ENCODE measurements around the gene ITPR2.

DNA sequence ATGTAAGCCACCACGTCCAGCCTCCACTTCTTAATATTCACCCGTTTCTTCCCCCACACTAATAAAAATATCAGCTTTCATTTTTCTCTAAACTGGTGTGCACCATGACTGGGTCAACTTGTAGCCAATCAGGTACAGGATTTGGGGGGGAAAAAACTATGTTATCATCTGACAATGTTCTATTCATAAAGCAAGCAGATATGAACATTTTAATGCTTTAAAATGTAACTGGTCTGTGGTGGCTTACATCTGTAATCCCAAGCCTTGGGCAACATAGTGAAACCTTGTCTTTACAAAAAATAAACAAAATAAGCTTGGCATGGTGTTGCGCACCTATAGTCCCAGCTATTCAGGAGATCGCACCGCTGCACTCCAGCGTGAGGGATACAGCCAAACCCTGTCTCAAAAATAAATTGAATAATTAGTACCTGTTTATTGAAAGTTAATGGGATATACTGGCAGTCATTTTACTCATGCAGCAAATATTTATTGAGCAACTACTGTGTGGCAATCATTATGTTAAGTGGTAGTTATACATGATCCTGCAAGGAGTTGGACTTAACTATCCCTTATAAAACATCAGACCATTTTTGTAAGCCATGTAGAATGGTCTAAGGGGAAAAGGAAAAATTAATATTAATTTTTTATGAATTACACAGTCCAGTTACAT lies 15.3 kb upstream of the ITPR2 start:
- TF ChIP-seq ZNF138 (CRISPR knock-in tag; IDR thresholded peaks at IDR 0.05; ENCODE audit: low read depth): no peak
- no peak for TF ChIP-seq ZFP82 (CRISPR knock-in tag; IDR thresholded peaks at IDR 0.05; ENCODE audit: borderline replicate concordance)
- TF ChIP-seq SIN3A (IDR thresholded peaks at IDR 0.05; ENCODE audit: borderline replicate concordance, low read depth, low read length): no peak
- no peak for TF ChIP-seq SMC3 (IDR thresholded peaks at IDR 0.05; ENCODE audit: low read length)
- TF ChIP-seq, protein P1, sequence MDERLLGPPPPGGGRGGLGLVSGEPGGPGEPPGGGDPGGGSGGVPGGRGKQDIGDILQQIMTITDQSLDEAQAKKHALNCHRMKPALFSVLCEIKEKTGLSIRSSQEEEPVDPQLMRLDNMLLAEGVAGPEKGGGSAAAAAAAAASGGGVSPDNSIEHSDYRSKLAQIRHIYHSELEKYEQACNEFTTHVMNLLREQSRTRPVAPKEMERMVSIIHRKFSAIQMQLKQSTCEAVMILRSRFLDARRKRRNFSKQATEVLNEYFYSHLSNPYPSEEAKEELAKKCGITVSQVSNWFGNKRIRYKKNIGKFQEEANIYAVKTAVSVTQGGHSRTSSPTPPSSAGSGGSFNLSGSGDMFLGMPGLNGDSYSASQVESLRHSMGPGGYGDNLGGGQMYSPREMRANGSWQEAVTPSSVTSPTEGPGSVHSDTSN (CRISPR knock-in tag; IDR thresholded peaks at IDR 0.05): no peak
- TF ChIP-seq SPEN (CRISPR knock-in tag; IDR thresholded peaks at IDR 0.05; ENCODE audit: low read depth): no peak
- no peak for TF ChIP-seq FOXJ3 (CRISPR knock-in tag; IDR thresholded peaks at IDR 0.05; ENCODE audit: borderline replicate concordance)
- no peak for TF ChIP-seq CBFB (CRISPR knock-in tag; IDR thresholded peaks at IDR 0.05)
- no peak for TF ChIP-seq POLR2A (IDR thresholded peaks at IDR 0.05; ENCODE audit: insufficient read depth in 1 of 2, low read depth in 2 of 2, low read length in 2 of 2)
- no peak for TF ChIP-seq RAD21 (CRISPR knock-in tag; IDR thresholded peaks at IDR 0.05)
- TF ChIP-seq, protein P2, sequence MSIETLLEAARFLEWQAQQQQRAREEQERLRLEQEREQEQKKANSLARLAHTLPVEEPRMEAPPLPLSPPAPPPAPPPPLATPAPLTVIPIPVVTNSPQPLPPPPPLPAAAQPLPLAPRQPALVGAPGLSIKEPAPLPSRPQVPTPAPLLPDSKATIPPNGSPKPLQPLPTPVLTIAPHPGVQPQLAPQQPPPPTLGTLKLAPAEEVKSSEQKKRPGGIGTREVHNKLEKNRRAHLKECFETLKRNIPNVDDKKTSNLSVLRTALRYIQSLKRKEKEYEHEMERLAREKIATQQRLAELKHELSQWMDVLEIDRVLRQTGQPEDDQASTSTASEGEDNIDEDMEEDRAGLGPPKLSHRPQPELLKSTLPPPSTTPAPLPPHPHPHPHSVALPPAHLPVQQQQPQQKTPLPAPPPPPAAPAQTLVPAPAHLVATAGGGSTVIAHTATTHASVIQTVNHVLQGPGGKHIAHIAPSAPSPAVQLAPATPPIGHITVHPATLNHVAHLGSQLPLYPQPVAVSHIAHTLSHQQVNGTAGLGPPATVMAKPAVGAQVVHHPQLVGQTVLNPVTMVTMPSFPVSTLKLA (IDR thresholded peaks at IDR 0.05): no peak
- TF ChIP-seq SMARCC2 (IDR thresholded peaks at IDR 0.05): no peak
